Spleen (tissue), 7 donors: ENCODE measurements around the gene RRP1.
A peak's percentile ranks its signal among the peaks of the same experiment; 100 is the strongest.

ENCODE experiments used
- CTCF ChIP-seq, 11 experiments: fragments of 200-600 bp in 7 of 11; fragments of 450-650 bp in 4 of 11; sonication (generic) in 4 of 11; IDR thresholded peaks in 8 of 11; conservative IDR thresholded peaks in 3 of 11; 1 replicate in 7 of 11; 2 replicates in 4 of 11; pipeline versions ENCODE4 v1.4.0 to v1.8.0; 2016 to 2021; ENCODE audit warnings: antibody characterized with exemption in 11 of 11, inconsistent platforms in 4 of 11, mild to moderate bottlenecking in 1 of 11
- POLR2AphosphoS5 ChIP-seq, 3 donors: sonication (generic); formaldehyde crosslinking; IDR thresholded peaks; one replicate each; pipeline ENCODE4 v1.5.1; 2017; ENCODE audit warnings: antibody characterized with exemption in 3 of 3
- donor health status: DM: no; HTN: no; CAD: no; lungs with moderate emphysema.
- donor health status: DM: no; HTN: no; CAD: no.
- donor health status: DM: no; HTN: no; CAD: no.

- TF ChIP-seq CTCF (IDR thresholded peaks at IDR 0.05 in 8 of 11, conservative IDR thresholded peaks at IDR 0.05 in 3 of 11): no peak
- peak in 1 of 3 donors; percentile 8 for TF ChIP-seq POLR2AphosphoS5 (IDR thresholded peaks at IDR 0.05)
Observed at GRCh38 chr21:43812957-43813655, 23.7 kb downstream of the RRP1 start.
